Stimulated activated CD4-positive, alpha-beta T cell treated with anti-CD3 and anti-CD28 coated beads, Interleukin-2, amount 100 ng/mL, for 4 hours (primary cell): ENCODE measurements around the gene NR2C1.
"Not testable (repeated sequence)": the region's sequence is repeated elsewhere in the genome, so short reads cannot be mapped to it uniquely, and the experiment has no call there.

Source experiments
- DNase-seq: peaks from one replicate; pipeline ENCODE4 v3.0.0-alpha.2; 2020; ENCODE audit warnings: low read depth

Gene NR2C1

GRCh38 chr12:95002754-95003153 lies 70.7 kb downstream of the NR2C1 start:
- no peak for DNase-seq

- DNase-seq, result no peak
These were observed 75.1 kb downstream of the NR2C1 start for GRCh38 chr12:94998326-94998725.

- no peak for DNase-seq
These were observed 75.7 kb downstream of the NR2C1 start for GRCh38 chr12:94997726-94998125.

DNA sequence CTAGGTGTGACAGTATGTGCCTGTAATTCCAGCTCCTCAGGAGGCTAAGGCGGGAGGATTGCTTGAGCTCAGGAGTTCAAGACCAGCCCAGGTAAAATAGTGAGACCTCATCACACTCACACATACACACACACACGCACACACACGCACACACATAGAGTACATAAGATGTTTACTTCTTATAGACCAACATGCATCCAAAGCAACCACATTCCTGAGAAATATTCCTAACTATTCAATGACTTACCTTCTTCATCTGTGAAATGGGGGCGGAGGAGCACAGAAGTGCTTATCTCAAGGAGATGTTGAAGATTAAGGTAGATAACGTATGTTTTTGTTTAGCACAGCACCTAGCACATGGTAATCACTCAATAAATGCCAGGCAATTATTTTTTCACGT lies 76.4 kb downstream of the NR2C1 start:
- no peak for DNase-seq

GRCh38 chr12:94994312-94994711 lies 79.1 kb downstream of the NR2C1 start:
- no peak for DNase-seq

DNA sequence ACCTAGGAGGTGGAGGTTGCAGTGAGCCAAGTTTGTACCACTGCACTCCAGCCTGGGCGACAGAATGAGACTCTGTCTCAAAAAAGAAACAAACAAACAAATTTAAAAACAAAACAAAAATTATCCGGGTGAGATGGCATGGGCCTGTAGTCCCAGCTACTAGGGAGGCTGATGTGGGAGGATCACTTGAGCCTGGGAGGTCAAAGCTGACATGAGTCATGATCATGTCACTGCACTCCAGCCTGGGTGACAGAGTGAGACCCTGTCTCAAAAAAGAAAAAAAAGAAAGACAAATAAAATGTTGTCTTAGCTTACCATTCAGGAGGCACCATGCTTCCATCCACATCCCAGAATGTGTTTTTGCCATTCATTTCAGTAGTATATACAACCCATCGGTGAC lies 79.6 kb downstream of the NR2C1 start:
- not testable (repeated sequence) for DNase-seq

DNA sequence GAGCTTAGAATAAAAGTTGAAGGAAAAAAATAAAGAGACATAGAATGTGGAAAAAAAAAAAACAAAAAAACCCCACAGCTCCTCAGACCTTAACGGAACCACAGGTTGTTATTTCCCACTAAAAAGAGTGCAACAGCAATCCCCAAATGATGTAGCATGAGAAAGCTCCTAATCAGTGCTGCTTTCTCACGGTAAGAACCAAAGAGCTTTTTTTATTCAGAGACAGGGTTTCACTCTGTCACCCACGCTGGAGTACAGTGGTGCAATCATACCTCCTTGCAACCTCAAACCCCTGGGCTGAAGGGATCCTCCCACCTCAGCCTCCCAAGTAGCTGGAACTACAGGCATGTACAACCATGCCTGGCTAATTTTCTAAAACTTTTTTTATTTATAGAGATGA lies 83.2 kb downstream of the NR2C1 start:
- DNase-seq, result no peak

DNA sequence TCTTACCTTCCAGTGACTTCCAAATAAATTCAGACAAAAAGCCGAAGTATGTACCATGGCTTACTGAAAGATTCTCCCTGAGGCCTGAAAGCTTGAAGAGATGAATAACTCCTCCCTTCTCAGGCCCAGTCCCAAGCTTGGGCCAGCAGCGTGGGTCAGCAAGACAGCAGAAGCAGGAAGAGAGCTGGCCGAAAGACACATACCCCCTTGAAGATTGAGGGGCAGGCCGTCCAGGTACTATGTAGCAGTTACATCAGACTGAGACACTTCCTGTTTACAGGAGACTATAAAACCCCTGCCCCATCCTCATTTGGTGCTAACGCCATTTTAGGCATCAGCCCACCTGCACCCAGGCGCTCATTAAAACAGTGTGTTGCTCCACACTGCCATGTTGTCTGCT lies 84.9 kb downstream of the NR2C1 start:
- DNase-seq, result no peak

GRCh38 chr12:94987801-94988200 lies 85.6 kb downstream of the NR2C1 start:
- DNase-seq, result no peak

GRCh38 chr12:94987076-94987669 lies 86.2 kb downstream of the NR2C1 start:
- no peak for DNase-seq

DNA sequence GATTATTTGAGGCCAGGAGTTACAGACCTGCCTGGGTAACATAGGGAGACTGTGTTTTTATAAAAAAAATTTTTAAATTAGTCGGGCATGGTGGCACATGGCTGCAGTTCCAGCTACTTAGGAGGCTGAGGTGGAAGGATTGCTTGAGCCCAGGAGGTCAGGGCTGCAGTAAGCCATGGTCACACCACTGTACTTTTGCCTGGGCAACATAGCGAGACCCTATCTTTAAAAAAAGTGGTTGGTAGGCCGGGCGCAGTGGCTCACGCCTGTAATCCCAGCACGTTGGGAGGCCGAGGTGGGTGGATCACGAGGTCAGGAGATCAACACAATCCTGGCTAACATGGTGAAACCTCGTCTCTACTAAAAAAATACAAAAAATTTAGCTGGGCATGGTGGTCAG lies 88.3 kb downstream of the NR2C1 start:
- not testable (repeated sequence) for DNase-seq

GRCh38 chr12:94983321-94983720 lies 90.1 kb downstream of the NR2C1 start:
- no peak for DNase-seq

GRCh38 chr12:94982456-94982855 lies 91.0 kb downstream of the NR2C1 start:
- DNase-seq, result no peak

DNA sequence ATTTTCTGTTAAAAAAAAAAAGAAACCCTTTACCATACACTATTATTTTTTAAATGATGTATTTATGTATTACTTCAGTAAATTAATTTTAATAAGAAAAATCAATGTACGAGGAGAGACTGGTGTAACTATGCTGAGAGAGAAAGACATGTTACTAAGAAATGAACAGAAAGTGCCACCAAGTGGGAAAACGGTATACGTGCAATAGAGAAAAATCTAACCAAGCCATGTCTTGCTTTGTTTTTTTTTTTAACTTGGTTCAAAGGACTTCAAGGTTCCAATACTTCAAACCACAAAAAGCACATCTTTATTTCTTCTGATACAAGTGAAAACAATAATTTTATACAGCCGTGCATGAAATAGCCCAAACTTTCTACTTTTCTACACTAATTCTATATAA lies 92.8 kb downstream of the NR2C1 start:
- DNase-seq, result no peak

DNA sequence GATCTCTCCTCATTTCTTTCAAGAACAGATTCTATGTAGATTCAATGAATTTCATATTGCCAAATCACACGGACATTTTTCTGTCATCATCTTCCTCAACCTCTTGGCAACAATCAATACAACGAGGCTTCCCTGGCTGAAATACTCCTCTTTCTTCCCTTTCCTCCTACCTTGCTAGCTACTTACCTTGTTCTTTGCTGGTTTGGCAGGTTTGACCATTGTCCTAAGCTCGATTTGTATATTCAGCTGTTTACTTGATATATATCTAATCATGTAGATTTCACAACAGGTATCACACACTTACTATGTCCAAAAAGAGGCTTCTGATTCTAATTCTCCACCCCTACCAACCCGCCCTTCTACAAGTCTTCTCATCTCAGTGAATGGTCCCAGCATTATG lies 93.5 kb downstream of the NR2C1 start:
- no peak for DNase-seq

GRCh38 chr12:94977766-94978468 lies 95.5 kb downstream of the NR2C1 start:
- DNase-seq, result no peak

DNA sequence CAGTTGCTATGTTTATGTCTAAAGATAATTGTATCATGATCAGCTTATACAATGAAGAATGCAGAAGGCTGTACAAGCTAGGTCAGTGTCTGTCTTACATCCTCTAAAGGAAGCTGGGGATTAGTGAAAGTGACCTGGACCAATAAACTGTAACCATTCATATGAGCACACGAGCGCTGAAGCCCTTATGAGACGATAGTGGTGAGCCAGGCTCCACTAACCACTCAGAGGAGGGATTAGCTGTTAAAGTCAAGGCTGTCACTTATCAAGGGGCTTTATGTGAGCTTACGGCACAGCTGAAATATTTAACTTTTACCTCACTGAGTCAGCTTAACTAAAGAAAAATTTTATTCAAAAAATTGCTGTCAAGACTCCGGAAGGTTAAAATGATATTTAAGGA lies 100.2 kb downstream of the NR2C1 start:
- no peak for DNase-seq

DNA sequence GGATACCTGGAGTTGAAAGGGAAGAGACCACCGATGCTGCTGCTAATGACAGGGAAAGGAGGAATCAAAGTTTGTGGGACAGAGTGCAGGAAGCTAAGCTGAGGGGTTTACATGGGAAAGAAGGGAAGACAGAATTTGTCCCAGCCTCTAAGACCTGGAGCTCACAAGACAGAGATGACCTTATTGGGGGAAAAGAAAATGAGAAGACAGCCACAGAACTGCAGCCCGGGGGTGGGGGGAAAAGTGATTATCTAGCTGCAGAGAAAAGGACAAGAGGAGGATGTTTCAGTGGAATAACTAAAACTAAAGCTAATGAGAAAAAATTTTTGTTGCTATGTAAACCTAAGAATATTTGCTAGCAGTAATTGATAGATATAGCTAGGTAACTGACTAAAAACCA lies 100.6 kb downstream of the NR2C1 start:
- no peak for DNase-seq

GRCh38 chr12:94971923-94972322 lies 101.5 kb downstream of the NR2C1 start:
- DNase-seq, result no peak

DNA sequence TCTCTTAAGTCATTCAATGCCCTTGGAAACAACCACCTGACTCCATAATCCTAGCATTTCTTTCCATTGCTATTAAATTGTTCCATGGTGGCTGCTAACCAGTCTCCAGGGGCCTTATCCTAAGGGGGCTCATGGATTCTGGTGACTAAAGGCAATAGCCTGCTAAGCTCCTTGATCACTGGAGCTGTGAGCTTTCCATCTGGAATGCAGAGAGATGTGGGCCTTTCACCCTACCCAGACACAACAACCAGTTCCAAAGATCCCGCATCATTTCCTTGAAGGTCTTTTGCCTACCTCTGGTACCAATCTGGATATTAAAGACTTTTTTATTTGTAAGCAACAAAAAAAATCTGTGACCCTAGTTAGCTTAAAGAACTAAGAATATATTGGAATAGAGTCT lies 102.9 kb downstream of the NR2C1 start:
- DNase-seq, result no peak
